SK-N-SH (cell line): Measurements from ENCODE around the gene PARD3B. TPM values are rescaled to one million over a fixed set of nuclear protein-coding genes. Genes with fewer than 3 reads are reported as not detected.

ENCODE experiments used
- CTCF ChIA-PET: fragments of 300-600, 350-600 bp; formaldehyde crosslinking; extraction: SDS; loops from one replicate; lab custom pipeline; 2021; lab: Yijun Ruan, JAX
- POLR2A ChIA-PET: fragments of 350-600 bp; sonication (Branson Sonifier 250); formaldehyde crosslinking; extraction: SDS; loops from one replicate; lab custom pipeline; 2020; ENCODE audit warnings: antibody characterized with exemption, inconsistent platforms; lab: Yijun Ruan, JAX
- DNase-seq: peaks from one replicate; pipeline ENCODE4 v3.0.0; 2012
- H2AFZ ChIP-seq: fragments of 200-600 bp; sonication (generic); 2 replicates; pipeline ENCODE4 v1.8.1; 2016; ENCODE audit warnings: antibody characterized with exemption, mild to moderate bottlenecking, low read depth
- H3F3A ChIP-seq: fragments of 200-600 bp; sonication (generic); replicated peaks from 2 replicates; pipeline ENCODE3; 2016; ENCODE audit warnings: antibody characterized with exemption, mild to moderate bottlenecking; ENCODE audit not compliant: insufficient read depth
- H3K27ac ChIP-seq, 2 experiments: fragments of 200-500 bp in 1 of 2; fragments of 200-600 bp in 1 of 2; sonication (Bioruptor generic) in 1 of 2; sonication (generic), shearing (Covaris generic) in 1 of 2; 2 replicates each; pipeline versions ENCODE4 v1.5.1 to v1.6.1; 2014 to 2016; ENCODE audit warnings: low read depth in 2 of 2, inconsistent platforms in 1 of 2, low read length in 1 of 2, mild to moderate bottlenecking in 1 of 2, mixed read lengths in 1 of 2
- H3K27me3 ChIP-seq: fragments of 200-600 bp; sonication (generic), shearing (Covaris generic); 2 replicates; pipeline ENCODE4 v1.6.1; 2016; ENCODE audit warnings: mixed run types; ENCODE audit not compliant: insufficient read depth
- H3K36me3 ChIP-seq, 2 experiments: fragments of 200-500 bp in 1 of 2; fragments of 200-600 bp in 1 of 2; sonication (Bioruptor generic) in 1 of 2; sonication (generic) in 1 of 2; replicated peaks in 1 of 2; 2 replicates each; pipeline versions ENCODE3 to v1.5.1; 2014 to 2016; ENCODE audit warnings: low read length in 1 of 2, mild to moderate bottlenecking in 1 of 2; ENCODE audit not compliant: insufficient read depth in 2 of 2, control insufficient read depth in 1 of 2
- H3K4me1 ChIP-seq, 2 experiments: fragments of 200-500 bp in 1 of 2; fragments of 200-600 bp in 1 of 2; sonication (Bioruptor generic) in 1 of 2; sonication (generic), shearing (Covaris generic) in 1 of 2; 2 replicates each; pipeline versions ENCODE4 v1.5.1 to v1.6.1; 2014 to 2016; ENCODE audit warnings: low read depth in 1 of 2, low read length in 1 of 2, mixed run types in 1 of 2; ENCODE audit not compliant: insufficient read depth in 2 of 2, control insufficient read depth in 1 of 2
- H3K4me2 ChIP-seq: fragments of 200-600 bp; sonication (generic), shearing (Covaris generic); 2 replicates; pipeline ENCODE4 v1.6.1; 2017; ENCODE audit warnings: mixed run types
- H3K4me3 ChIP-seq, 2 experiments: fragments of 200-500 bp in 1 of 2; fragments of 200-600 bp in 1 of 2; sonication (Bioruptor generic) in 1 of 2; sonication (generic), shearing (Covaris generic) in 1 of 2; 2 replicates each; pipeline versions ENCODE4 v1.5.1 to v1.8.1; 2014 to 2016; ENCODE audit warnings: low read depth in 2 of 2, inconsistent platforms in 1 of 2, low read length in 1 of 2, mild to moderate bottlenecking in 1 of 2, mixed read lengths in 1 of 2, moderate library complexity in 1 of 2
- H3K79me2 ChIP-seq: fragments of 200-600 bp; sonication (generic); 2 replicates; pipeline ENCODE4 v1.8.1; 2017; ENCODE audit warnings: mild to moderate bottlenecking; ENCODE audit not compliant: insufficient read depth
- H3K9ac ChIP-seq: fragments of 200-600 bp; sonication (generic); 2 replicates; pipeline ENCODE4 v1.6.1; 2017; ENCODE audit warnings: mixed run types
- H3K9me2 ChIP-seq: fragments of 200-600 bp; sonication (generic); 2 replicates; pipeline ENCODE4 v1.6.1; 2017; ENCODE audit warnings: mixed run types
- H3K9me3 ChIP-seq: fragments of 200-600 bp; sonication (generic); 2 replicates; pipeline ENCODE4 v1.6.1; 2017; ENCODE audit warnings: mixed run types, mild to moderate bottlenecking, moderate library complexity
- H4K20me1 ChIP-seq: fragments of 200-600 bp; sonication (generic); 2 replicates; pipeline ENCODE4 v1.6.1; 2017; ENCODE audit warnings: mild to moderate bottlenecking, mixed run types; ENCODE audit not compliant: insufficient read depth
- CHD2 ChIP-seq: fragments of 150-350 bp; IDR thresholded peaks from 2 replicates; pipeline ENCODE4 v1.6.1; 2018; ENCODE audit warnings: low read length; ENCODE audit not compliant: partially characterized antibody
- EP300 ChIP-seq, 2 experiments: IDR thresholded peaks; 2 replicates each; pipeline versions ENCODE4 v1.4.0 to v1.6.1; 2012; ENCODE audit warnings: borderline replicate concordance in 1 of 2, low read depth in 1 of 2, low read length in 1 of 2
- FOSL2 ChIP-seq: IDR thresholded peaks from 2 replicates; pipeline ENCODE4 v1.4.0; 2012; ENCODE audit warnings: low read depth, mild to moderate bottlenecking, moderate library complexity, borderline replicate concordance
- FOXJ3 ChIP-seq: sonication (generic); formaldehyde crosslinking; IDR thresholded peaks from 2 replicates; pipeline ENCODE4 v1.5.1; 2020; ENCODE audit warnings: mild to moderate bottlenecking, missing genetic modification reagents
- FOXM1 ChIP-seq: IDR thresholded peaks from 2 replicates; pipeline ENCODE4 v1.4.0; 2012; ENCODE audit warnings: low read depth, mild to moderate bottlenecking
- GATA2 ChIP-seq: sonication (generic); formaldehyde crosslinking; IDR thresholded peaks from 2 replicates; pipeline ENCODE4 v1.5.0; 2020; ENCODE audit warnings: mild to moderate bottlenecking, missing genetic modification reagents
- MEF2A ChIP-seq: IDR thresholded peaks from 2 replicates; pipeline ENCODE4 v1.4.0; 2012; ENCODE audit warnings: low read depth, borderline replicate concordance
- NFIC ChIP-seq: IDR thresholded peaks from 2 replicates; pipeline ENCODE4 v1.4.0; 2012; ENCODE audit warnings: borderline replicate concordance
- POLR2AphosphoS5 ChIP-seq: IDR thresholded peaks from 2 replicates; pipeline ENCODE4 v1.6.1; 2012; ENCODE audit warnings: low read depth, low read length
- RAD21 ChIP-seq: IDR thresholded peaks from 2 replicates; pipeline ENCODE4 v1.6.1; 2012; ENCODE audit warnings: mild to moderate bottlenecking, low read length
- RCOR1 ChIP-seq: fragments of 150-350 bp; IDR thresholded peaks from 2 replicates; pipeline ENCODE4 v1.6.1; 2017; ENCODE audit warnings: antibody characterized with exemption, low read length
- TAF1 ChIP-seq: IDR thresholded peaks from 2 replicates; pipeline ENCODE4 v1.6.1; 2012; ENCODE audit warnings: low read depth, mild to moderate bottlenecking, low read length, moderate library complexity, borderline replicate concordance
- TCF12 ChIP-seq: IDR thresholded peaks from 2 replicates; pipeline ENCODE4 v1.4.0; 2012
- TEAD4 ChIP-seq: IDR thresholded peaks from 2 replicates; pipeline ENCODE4 v1.4.0; 2012; ENCODE audit warnings: mild to moderate bottlenecking, borderline replicate concordance; ENCODE audit not compliant: insufficient read depth
- YY1 ChIP-seq: IDR thresholded peaks from 2 replicates; pipeline ENCODE4 v1.4.0; 2012; ENCODE audit warnings: low read depth, mild to moderate bottlenecking
- WGBS: methylation state at CpG from one replicate; pipeline ENCODE4 v1.1.6; 2017; ENCODE audit warnings: low lambda C conversion rate; 5-methylcytosine and 5-hydroxymethylcytosine counted together
- polyA plus RNA-seq, 3 experiments: library from polyadenylated mRNA; depleted of rRNA; stranded (reverse); fragments of >200 nt; gene quantifications; 2 replicates each; pipeline ENCODE4 v1.2.3, GENCODE V29; 2012
- TF ChIP-seq, protein P1 (sequence below): IDR thresholded peaks from 2 replicates; pipeline ENCODE4 v1.4.0; 2012; ENCODE audit warnings: low read depth, borderline replicate concordance
- TF ChIP-seq, protein P2 (sequence below): IDR thresholded peaks from 2 replicates; pipeline ENCODE4; 2012
- TF ChIP-seq, protein P3 (sequence below): fragments of 200-600 bp; sonication (generic); IDR thresholded peaks from 2 replicates; pipeline ENCODE4 v1.6.1; 2017; ENCODE audit warnings: antibody characterized with exemption, mild to moderate bottlenecking, moderate library complexity

PARD3B gene
- polyA plus RNA-seq, 1 of the 3 experiments (the other 2 are of a cell fraction) = 0.87 TPM

DNA sequence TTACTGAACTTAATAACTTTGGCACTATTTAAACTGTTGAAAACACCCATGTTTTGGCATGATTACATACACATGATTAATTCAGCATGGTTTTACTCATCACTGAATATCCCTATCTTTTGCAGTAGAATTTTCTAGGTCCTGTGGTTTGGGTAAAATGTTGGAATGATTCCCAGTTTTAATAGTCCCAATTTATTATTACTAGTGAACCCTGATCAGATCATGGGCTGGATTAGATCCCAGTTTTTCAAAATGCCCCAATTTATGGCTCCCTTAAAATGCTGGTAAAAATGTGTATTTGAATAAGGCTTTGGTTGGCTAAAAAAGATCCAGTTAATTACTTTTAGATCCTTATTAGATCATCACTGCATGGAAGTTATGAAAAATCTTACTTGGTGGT lies 863.4 kb downstream of the PARD3B start (continued):
- TF ChIP-seq CHD2 = peak; percentile 7
- TF ChIP-seq GATA2 (CRISPR knock-in tag) = no peak; the same call in 1 of the 2 replicates
- TF ChIP-seq NFIC = peak; percentile 95
- peak; percentile 62 to 69; a peak in 3 of 4 replicates for TF ChIP-seq EP300 (IDR thresholded peaks at IDR 0.05; ENCODE audit: borderline replicate concordance in 1 of 2, low read depth in 1 of 2, low read length in 1 of 2)
- TF ChIP-seq TEAD4 = peak; percentile 60; the same call in 1 of the 2 replicates
- 0 out of 2 replicates have a peak, but pooled peaks have one; percentile 60 for TF ChIP-seq FOXM1
- TF ChIP-seq FOXJ3 (CRISPR knock-in tag) = no peak
- TF ChIP-seq, protein P1, sequence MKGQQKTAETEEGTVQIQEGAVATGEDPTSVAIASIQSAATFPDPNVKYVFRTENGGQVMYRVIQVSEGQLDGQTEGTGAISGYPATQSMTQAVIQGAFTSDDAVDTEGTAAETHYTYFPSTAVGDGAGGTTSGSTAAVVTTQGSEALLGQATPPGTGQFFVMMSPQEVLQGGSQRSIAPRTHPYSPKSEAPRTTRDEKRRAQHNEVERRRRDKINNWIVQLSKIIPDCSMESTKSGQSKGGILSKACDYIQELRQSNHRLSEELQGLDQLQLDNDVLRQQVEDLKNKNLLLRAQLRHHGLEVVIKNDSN = no peak
- no peak for TF ChIP-seq RAD21
- no peak for TF ChIP-seq YY1
- peak; percentile 39; the same call in 1 of the 2 replicates for TF ChIP-seq POLR2AphosphoS5
- no peak for TF ChIP-seq TAF1
- peak; percentile 28; the same call in 1 of the 2 replicates for TF ChIP-seq RCOR1
- peak; percentile 81 for TF ChIP-seq TCF12
- no peak for TF ChIP-seq FOSL2
- no peak for TF ChIP-seq MEF2A

DNA sequence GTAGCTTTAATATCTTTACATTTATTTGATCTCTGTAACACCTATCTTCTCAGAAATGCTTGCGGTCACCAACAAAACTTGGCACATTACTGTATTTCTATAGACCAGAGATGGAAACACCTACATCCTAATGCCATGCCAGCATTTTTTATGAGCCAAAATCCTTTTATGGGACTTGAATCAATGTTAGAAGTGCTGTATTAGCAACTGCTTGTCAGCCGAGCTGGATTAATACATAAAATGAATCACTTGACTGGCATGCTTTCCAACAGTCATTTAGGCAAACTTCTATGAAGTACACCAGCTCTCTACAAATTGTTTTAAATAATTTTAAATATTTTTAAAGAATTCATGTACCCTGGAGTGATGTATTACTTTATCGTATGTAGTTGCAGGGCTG lies 864.1 kb downstream of the PARD3B start:
- H3K36me3 ChIP-seq = no peaks in the 10 kb centered on the region
- H3F3A ChIP-seq = peaks cover 42% of the 10 kb centered on the region
- peak overlapping the region; percentile 57; the same call in 1 of the 2 replicates for H3K4me2 ChIP-seq
- ChIA-PET CTCF (interaction anchor here (0.6 to 1.2 kb wide), 3 partner anchors 24 to 201 kb away, joined by 3 to 5 read pairs (median 3); no protein-coding TSS in a partner anchor), POLR2A (no interaction called here)
- peaks cover 4% of the 10 kb centered on the region for H4K20me1 ChIP-seq
- WGBS = 66% methylated on average over 3 of the region's 3 CpGs
- H3K9ac ChIP-seq = no peak overlapping the region
- DNase-seq = no peak
- H3K79me2 ChIP-seq = no peaks in the 10 kb centered on the region
- no peak overlapping the region for H2AFZ ChIP-seq
- peak overlapping the region; percentile 74 to 92; a peak in 3 of 4 replicates for H3K27ac ChIP-seq
- H3K9me3 ChIP-seq = no peaks in the 10 kb centered on the region
- H3K27me3 ChIP-seq = no peaks in the 10 kb centered on the region
- no peak overlapping the region for H3K4me3 ChIP-seq
- H3K9me2 ChIP-seq = no peaks in the 10 kb centered on the region
- H3K4me1 ChIP-seq = peaks cover 14 to 23% of the 10 kb centered on the region in 2 experiments
- TF ChIP-seq, protein P2, sequence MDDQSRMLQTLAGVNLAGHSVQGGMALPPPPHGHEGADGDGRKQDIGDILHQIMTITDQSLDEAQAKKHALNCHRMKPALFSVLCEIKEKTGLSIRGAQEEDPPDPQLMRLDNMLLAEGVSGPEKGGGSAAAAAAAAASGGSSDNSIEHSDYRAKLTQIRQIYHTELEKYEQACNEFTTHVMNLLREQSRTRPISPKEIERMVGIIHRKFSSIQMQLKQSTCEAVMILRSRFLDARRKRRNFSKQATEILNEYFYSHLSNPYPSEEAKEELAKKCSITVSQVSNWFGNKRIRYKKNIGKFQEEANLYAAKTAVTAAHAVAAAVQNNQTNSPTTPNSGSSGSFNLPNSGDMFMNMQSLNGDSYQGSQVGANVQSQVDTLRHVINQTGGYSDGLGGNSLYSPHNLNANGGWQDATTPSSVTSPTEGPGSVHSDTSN = peak; percentile 48; the same call in 1 of the 2 replicates
- TF ChIP-seq, protein P3, sequence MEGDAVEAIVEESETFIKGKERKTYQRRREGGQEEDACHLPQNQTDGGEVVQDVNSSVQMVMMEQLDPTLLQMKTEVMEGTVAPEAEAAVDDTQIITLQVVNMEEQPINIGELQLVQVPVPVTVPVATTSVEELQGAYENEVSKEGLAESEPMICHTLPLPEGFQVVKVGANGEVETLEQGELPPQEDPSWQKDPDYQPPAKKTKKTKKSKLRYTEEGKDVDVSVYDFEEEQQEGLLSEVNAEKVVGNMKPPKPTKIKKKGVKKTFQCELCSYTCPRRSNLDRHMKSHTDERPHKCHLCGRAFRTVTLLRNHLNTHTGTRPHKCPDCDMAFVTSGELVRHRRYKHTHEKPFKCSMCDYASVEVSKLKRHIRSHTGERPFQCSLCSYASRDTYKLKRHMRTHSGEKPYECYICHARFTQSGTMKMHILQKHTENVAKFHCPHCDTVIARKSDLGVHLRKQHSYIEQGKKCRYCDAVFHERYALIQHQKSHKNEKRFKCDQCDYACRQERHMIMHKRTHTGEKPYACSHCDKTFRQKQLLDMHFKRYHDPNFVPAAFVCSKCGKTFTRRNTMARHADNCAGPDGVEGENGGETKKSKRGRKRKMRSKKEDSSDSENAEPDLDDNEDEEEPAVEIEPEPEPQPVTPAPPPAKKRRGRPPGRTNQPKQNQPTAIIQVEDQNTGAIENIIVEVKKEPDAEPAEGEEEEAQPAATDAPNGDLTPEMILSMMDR = no peak
- TF ChIP-seq, all 33 proteins: peak for 1
